ENCODE results near the gene MEIOSIN. TPM values are rescaled to one million over a fixed set of nuclear protein-coding genes. Genes with fewer than 3 reads are reported as not detected.

The MEIOSIN gene
- polyA plus RNA-seq, 1 of the 3 experiments (the other 2 are of a cell fraction): 0.03 TPM

DNA sequence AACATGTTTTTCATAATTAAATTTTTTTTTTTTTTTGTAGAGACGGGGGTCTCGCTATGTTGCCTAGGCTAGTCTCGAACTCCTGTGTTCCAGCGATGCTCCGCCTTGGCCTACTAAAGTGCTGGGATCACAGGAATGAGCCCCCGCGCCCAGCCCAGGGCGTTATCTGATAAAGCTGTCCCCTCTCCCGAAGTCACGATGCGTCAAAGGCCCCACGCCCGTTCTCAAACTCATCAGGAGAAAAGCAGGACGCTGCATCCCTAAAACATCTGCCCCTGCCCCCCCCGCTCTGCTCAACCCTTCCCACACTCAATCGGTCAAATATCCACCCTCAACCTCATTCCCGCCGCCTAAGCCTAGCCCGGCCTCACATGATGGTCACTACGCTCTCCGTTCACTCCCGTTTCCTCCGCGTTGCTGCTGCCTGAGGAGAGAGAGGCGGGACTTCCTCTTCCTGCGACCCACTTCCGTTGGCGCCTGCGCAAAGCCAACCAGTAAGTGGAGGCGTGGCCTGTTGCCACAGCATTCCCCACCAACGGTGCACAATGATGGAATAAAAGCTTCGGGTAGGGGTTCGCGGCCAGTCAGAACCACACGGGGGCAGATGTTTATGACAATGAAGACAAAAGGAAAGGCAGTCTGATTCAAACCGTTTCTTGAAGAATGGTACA is 41.6 kb upstream of the MEIOSIN start, which contains the start of gene SNRPD2:
Gene SNRPD2 (minus strand): TSS at position 438 of the 671 bp plus-strand sequence. CDS start 65 bp downstream, at position 373.
- peak within 1 kb of the TSS; percentile 71 to 91 for H3K4me3 ChIP-seq (ENCODE audit: low read depth in 2 of 2, low read length in 1 of 2)
- H3K79me2 ChIP-seq (ENCODE audit: insufficient read depth): peaks cover 39% of the 10 kb centered on the region
- DNase-seq: peak; percentile 88
- peak within 1 kb of the TSS; percentile 88 for H3K4me2 ChIP-seq
- H3K9ac ChIP-seq: peak within 1 kb of the TSS; percentile 82
- ChIA-PET CTCF (interaction anchor here (0.9 to 6.8 kb wide), 18 partner anchors 11 to 263 kb away, joined by 3 to 106 read pairs (median 5); partner anchors contain the start of genes DMPK and FBXO46), POLR2A (interaction anchor here (0.6 to 2.1 kb wide), 13 partner anchors 11 to 321 kb away, joined by 3 to 16 read pairs (median 6); partner anchors contain the start of genes FBXO46 and SIX5)
- no peaks in the 10 kb centered on the region for H3K27me3 ChIP-seq (ENCODE audit: insufficient read depth)
- TF ChIP-seq RCOR1 (IDR thresholded peaks at IDR 0.05; ENCODE audit: low read length) (no peak), JUND (IDR thresholded peaks at IDR 0.05) (no peak), TAF1 (IDR thresholded peaks at IDR 0.05; ENCODE audit: borderline replicate concordance, low read depth, low read length) (peak; percentile 95), RXRA (IDR thresholded peaks at IDR 0.05; ENCODE audit: borderline replicate concordance, low read depth) (no peak), NRF1 (IDR thresholded peaks at IDR 0.05; ENCODE audit: low read depth, low read length) (peak; percentile 77), NFIC (IDR thresholded peaks at IDR 0.05; ENCODE audit: borderline replicate concordance) (no peak), GABPA (IDR thresholded peaks at IDR 0.05; ENCODE audit: low read depth) (peak; percentile 95), RAD21 (IDR thresholded peaks at IDR 0.05; ENCODE audit: low read length) (no peak), GATA2 (CRISPR knock-in tag; IDR thresholded peaks at IDR 0.05) (peak; percentile 50; the same call in 1 of the 2 replicates), POLR2AphosphoS5 (IDR thresholded peaks at IDR 0.05; ENCODE audit: low read depth, low read length) (peak; percentile 99), MEF2A (IDR thresholded peaks at IDR 0.05; ENCODE audit: borderline replicate concordance, low read depth) (no peak), FOSL2 (IDR thresholded peaks at IDR 0.05; ENCODE audit: borderline replicate concordance, low read depth) (no peak), MXI1 (IDR thresholded peaks at IDR 0.05; ENCODE audit: low read depth, low read length) (peak; percentile 85), SIN3A (IDR thresholded peaks at IDR 0.05; ENCODE audit: borderline replicate concordance, low read depth, low read length) (peak; percentile 84; the same call in 1 of the 2 replicates), EZH2phosphoT487 (IDR thresholded peaks at IDR 0.05; ENCODE audit: borderline replicate concordance, low read depth) (no peak)
- TF ChIP-seq, protein P1, sequence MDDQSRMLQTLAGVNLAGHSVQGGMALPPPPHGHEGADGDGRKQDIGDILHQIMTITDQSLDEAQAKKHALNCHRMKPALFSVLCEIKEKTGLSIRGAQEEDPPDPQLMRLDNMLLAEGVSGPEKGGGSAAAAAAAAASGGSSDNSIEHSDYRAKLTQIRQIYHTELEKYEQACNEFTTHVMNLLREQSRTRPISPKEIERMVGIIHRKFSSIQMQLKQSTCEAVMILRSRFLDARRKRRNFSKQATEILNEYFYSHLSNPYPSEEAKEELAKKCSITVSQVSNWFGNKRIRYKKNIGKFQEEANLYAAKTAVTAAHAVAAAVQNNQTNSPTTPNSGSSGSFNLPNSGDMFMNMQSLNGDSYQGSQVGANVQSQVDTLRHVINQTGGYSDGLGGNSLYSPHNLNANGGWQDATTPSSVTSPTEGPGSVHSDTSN (IDR thresholded peaks at IDR 0.05): no peak
- TF ChIP-seq, protein P2, sequence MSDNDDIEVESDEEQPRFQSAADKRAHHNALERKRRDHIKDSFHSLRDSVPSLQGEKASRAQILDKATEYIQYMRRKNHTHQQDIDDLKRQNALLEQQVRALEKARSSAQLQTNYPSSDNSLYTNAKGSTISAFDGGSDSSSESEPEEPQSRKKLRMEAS (IDR thresholded peaks at IDR 0.05; ENCODE audit: low read depth): peak; percentile 90
- TF ChIP-seq, protein P3, sequence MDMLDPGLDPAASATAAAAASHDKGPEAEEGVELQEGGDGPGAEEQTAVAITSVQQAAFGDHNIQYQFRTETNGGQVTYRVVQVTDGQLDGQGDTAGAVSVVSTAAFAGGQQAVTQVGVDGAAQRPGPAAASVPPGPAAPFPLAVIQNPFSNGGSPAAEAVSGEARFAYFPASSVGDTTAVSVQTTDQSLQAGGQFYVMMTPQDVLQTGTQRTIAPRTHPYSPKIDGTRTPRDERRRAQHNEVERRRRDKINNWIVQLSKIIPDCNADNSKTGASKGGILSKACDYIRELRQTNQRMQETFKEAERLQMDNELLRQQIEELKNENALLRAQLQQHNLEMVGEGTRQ (IDR thresholded peaks at IDR 0.05; ENCODE audit: borderline replicate concordance, low read depth, low read length): no peak
- TF ChIP-seq, protein P4, sequence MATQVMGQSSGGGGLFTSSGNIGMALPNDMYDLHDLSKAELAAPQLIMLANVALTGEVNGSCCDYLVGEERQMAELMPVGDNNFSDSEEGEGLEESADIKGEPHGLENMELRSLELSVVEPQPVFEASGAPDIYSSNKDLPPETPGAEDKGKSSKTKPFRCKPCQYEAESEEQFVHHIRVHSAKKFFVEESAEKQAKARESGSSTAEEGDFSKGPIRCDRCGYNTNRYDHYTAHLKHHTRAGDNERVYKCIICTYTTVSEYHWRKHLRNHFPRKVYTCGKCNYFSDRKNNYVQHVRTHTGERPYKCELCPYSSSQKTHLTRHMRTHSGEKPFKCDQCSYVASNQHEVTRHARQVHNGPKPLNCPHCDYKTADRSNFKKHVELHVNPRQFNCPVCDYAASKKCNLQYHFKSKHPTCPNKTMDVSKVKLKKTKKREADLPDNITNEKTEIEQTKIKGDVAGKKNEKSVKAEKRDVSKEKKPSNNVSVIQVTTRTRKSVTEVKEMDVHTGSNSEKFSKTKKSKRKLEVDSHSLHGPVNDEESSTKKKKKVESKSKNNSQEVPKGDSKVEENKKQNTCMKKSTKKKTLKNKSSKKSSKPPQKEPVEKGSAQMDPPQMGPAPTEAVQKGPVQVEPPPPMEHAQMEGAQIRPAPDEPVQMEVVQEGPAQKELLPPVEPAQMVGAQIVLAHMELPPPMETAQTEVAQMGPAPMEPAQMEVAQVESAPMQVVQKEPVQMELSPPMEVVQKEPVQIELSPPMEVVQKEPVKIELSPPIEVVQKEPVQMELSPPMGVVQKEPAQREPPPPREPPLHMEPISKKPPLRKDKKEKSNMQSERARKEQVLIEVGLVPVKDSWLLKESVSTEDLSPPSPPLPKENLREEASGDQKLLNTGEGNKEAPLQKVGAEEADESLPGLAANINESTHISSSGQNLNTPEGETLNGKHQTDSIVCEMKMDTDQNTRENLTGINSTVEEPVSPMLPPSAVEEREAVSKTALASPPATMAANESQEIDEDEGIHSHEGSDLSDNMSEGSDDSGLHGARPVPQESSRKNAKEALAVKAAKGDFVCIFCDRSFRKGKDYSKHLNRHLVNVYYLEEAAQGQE (IDR thresholded peaks at IDR 0.05; ENCODE audit: low read depth, low read length): peak; percentile 67
- TF ChIP-seq, protein P5, sequence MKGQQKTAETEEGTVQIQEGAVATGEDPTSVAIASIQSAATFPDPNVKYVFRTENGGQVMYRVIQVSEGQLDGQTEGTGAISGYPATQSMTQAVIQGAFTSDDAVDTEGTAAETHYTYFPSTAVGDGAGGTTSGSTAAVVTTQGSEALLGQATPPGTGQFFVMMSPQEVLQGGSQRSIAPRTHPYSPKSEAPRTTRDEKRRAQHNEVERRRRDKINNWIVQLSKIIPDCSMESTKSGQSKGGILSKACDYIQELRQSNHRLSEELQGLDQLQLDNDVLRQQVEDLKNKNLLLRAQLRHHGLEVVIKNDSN (IDR thresholded peaks at IDR 0.05; ENCODE audit: borderline replicate concordance, low read depth): no peak
- peaks cover 12 to 22% of the 10 kb centered on the region in 2 experiments for H3K36me3 ChIP-seq (replicated peaks in 1 of 2; ENCODE audit: control insufficient read depth in 1 of 2, insufficient read depth in 2 of 2, low read length in 1 of 2)
- H4K20me1 ChIP-seq (ENCODE audit: insufficient read depth): 0 out of 2 replicates have a peak, but pooled peaks cover 4% of the 10 kb centered on the region
- peak within 1 kb of the TSS; percentile 86; the same call in 1 of the 2 replicates for H2AFZ ChIP-seq (ENCODE audit: low read depth)
- peak within 1 kb of the TSS; percentile 86 to 87 for H3K27ac ChIP-seq (ENCODE audit: low read depth in 2 of 2, low read length in 1 of 2)
- peaks cover 0 to 6% of the 10 kb centered on the region in 2 experiments; a peak in 1 of 4 replicates for H3K4me1 ChIP-seq (ENCODE audit: control insufficient read depth in 1 of 2, insufficient read depth in 2 of 2, low read depth in 1 of 2, low read length in 1 of 2)
- no peaks in the 10 kb centered on the region for H3K9me3 ChIP-seq
- H3K9me2 ChIP-seq: no peaks in the 10 kb centered on the region
- WGBS (ENCODE audit: low lambda C conversion rate): under 1% methylated on average over 36 of the region's 36 CpGs
- peaks cover 11% of the 10 kb centered on the region for H3F3A ChIP-seq (replicated peaks; ENCODE audit: insufficient read depth)

Data from SK-N-SH (cell line).